Measurements from ENCODE around the gene SSX2B.
"Not testable (repeated sequence)": the region's sequence is repeated elsewhere in the genome, so short reads cannot be mapped to it uniquely, and the experiment has no call there.

SSX2B gene, protein sequence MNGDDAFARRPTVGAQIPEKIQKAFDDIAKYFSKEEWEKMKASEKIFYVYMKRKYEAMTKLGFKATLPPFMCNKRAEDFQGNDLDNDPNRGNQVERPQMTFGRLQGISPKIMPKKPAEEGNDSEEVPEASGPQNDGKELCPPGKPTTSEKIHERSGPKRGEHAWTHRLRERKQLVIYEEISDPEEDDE

DNA sequence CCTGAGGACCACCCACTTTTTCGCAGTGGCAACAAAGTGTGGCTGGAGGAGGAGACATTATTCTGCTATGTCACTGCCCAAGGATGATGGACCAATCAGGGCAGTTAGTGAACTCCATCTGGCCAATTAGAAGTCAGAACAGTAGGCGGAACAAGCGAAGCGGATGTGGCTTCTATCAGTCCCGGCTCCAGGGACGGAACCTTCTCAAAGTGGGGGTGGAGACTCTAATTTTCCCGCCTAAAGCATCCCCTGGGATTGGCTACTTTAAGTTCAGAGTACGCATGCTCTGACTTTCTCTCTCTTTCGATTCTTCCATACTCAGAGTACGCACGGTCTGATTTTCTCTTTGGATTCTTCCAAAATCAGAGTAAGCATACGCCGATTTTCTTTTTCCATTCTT is at the start of gene SSX2B:
Gene SSX2B, plus strand, starts transcription at position 301 of the 400 bp plus-strand sequence. CDS start 1,429 bp downstream, outside the sequence.
- not testable (repeated sequence) for DNase-seq (ENCODE audit: low read depth, low spot score)

DNA sequence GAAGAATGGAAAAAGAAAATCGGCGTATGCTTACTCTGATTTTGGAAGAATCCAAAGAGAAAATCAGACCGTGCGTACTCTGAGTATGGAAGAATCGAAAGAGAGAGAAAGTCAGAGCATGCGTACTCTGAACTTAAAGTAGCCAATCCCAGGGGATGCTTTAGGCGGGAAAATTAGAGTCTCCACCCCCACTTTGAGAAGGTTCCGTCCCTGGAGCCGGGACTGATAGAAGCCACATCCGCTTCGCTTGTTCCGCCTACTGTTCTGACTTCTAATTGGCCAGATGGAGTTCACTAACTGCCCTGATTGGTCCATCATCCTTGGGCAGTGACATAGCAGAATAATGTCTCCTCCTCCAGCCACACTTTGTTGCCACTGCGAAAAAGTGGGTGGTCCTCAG is 44.0 kb upstream of the SSX2B start, which contains the start of gene SSX2:
Gene SSX2, minus strand, starts transcription at position 101 of the 400 bp plus-strand sequence. CDS start 1,429 bp downstream, outside the sequence.
- not testable (repeated sequence) for DNase-seq (ENCODE audit: low read depth, low spot score)

DNA sequence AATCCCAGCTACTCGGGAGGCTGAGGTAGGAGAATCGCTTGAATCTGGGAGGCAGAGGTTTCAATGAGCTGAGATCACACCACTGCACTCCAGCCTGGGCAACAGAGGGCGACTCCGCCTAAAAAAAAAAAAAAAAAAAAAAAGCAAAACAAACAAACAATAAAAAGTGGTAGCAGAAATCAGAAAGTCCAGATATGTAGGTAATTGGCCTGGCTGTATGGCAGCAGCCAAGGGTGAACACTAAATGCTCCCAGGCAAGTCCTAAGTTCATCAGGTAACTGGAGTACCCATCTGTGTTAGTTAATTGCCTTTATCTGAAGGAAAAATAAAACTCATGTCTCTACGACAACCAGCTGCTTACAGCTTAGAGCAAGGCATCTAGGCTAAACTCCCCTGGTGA is 14.9 kb downstream of the SSX2B start:
- DNase-seq (ENCODE audit: low read depth, low spot score) = not testable (repeated sequence)

DNA sequence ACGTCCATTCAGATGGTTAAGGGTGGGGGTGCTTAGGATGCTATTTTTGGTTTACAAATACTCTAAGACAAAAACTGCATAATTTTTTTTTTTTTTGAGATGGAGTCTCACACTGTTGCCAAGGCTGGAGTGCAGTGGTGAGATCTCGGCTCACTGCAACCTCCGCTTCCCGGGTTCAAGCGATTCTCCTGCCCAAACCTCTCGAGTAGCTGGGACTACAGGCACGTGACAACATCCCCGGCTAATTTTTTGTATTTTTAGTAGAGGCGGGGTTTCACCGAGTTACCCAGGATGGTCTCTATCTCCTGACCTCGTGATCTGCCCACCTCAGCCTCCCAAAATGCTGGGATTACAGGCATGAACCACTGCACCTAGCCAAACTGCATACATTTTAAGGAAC is 22.5 kb downstream of the SSX2B start:
- not testable (repeated sequence) for DNase-seq (ENCODE audit: low read depth, low spot score)

DNA sequence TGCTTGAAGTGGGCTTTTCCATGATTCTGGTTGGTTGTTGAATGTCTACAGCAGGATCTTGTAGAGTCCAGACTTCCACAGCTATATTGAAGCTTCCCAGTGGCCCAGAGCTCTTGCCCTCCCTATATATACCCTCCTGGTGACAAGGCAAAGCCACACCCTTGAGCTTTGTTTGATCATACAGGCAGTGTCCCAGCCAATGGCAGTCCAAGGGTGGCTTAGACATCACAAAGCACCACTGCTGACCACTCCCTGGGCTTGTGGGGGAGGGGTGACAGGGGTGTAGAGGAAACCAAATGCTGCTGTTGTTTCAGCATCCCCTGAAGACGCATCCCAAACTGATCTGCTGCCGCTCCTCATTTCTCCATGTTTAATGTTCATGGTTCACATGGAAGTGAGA is 46.3 kb downstream of the SSX2B start, which contains the start of gene SPANXN5:
Gene SPANXN5, minus strand, starts transcription at position 101 of the 400 bp plus-strand sequence. Its CDS starts 79 bp downstream, at position 22.
- DNase-seq (ENCODE audit: low read depth, low spot score) = not testable (repeated sequence)

DNA sequence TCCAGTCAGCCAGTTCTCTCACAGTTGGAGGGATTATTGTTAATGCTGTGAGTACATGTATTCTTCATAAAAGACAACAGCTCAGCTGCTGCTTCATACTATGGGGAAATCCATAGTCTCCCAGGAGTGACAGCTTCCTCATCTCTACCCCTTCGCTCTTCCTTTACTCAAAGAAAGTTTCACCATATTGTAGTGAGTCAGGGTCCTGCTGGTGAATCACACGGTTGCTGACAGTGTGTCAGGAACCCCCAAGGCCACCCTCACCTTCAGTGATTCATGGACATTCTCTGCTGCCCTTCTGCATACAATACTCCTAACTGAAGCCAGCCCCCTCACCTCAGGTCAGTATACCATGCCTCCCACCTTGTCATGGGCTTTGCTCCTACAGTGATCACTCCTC is 53.8 kb downstream of the SSX2B start:
- DNase-seq (ENCODE audit: low read depth, low spot score) = not testable (repeated sequence)

Data from ELF-1 (cell line).